Measurements from ENCODE around the gene OR56B4.
"Not testable (repeated sequence)": the region's sequence is repeated elsewhere in the genome, so short reads cannot be mapped to it uniquely, and the experiment has no call there.

DNA sequence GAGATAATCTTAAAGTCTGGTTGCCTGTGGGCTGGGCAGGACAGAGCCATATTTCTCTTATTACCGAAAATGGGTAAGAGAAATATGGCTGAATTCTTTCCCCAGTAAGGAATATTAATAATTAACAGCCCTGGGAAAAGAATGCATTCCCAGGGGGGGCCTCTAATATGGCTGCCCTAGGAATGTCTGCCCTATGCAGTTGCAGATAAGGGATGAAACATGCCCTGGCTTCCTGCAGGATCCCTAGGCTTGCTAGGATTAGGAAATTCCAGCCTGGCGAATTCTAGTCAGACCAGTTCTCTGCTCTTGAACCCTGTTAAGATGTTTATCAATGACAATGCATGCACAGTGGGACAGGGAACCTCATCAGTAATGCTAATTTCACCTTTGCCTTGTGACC, 31.0 kb upstream of the OR56B4 start:
- TF ChIP-seq CTCF (IDR thresholded peaks at IDR 0.05; ENCODE audit: poor library complexity, severe bottlenecking); EZH2 (IDR thresholded peaks at IDR 0.05; ENCODE audit: borderline replicate concordance, insufficient read depth, low read length, poor library complexity, severe bottlenecking); POLR2AphosphoS5 (IDR thresholded peaks at IDR 0.05); TAF1 (IDR thresholded peaks at IDR 0.05; ENCODE audit: low read depth); EP300 (conservative IDR thresholded peaks at IDR 0.05; ENCODE audit: poor library complexity, severe bottlenecking); SMC3 (conservative IDR thresholded peaks at IDR 0.05; ENCODE audit: poor library complexity); MXI1 (conservative IDR thresholded peaks at IDR 0.05; ENCODE audit: poor library complexity, severe bottlenecking): not testable (repeated sequence)
- TF ChIP-seq, protein P1, sequence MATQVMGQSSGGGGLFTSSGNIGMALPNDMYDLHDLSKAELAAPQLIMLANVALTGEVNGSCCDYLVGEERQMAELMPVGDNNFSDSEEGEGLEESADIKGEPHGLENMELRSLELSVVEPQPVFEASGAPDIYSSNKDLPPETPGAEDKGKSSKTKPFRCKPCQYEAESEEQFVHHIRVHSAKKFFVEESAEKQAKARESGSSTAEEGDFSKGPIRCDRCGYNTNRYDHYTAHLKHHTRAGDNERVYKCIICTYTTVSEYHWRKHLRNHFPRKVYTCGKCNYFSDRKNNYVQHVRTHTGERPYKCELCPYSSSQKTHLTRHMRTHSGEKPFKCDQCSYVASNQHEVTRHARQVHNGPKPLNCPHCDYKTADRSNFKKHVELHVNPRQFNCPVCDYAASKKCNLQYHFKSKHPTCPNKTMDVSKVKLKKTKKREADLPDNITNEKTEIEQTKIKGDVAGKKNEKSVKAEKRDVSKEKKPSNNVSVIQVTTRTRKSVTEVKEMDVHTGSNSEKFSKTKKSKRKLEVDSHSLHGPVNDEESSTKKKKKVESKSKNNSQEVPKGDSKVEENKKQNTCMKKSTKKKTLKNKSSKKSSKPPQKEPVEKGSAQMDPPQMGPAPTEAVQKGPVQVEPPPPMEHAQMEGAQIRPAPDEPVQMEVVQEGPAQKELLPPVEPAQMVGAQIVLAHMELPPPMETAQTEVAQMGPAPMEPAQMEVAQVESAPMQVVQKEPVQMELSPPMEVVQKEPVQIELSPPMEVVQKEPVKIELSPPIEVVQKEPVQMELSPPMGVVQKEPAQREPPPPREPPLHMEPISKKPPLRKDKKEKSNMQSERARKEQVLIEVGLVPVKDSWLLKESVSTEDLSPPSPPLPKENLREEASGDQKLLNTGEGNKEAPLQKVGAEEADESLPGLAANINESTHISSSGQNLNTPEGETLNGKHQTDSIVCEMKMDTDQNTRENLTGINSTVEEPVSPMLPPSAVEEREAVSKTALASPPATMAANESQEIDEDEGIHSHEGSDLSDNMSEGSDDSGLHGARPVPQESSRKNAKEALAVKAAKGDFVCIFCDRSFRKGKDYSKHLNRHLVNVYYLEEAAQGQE (IDR thresholded peaks at IDR 0.05; ENCODE audit: borderline replicate concordance) = not testable (repeated sequence)

Data from neural cell (in vitro differentiated cells).